GM19438 (cell line): ENCODE measurements around the gene CD14.
"Not testable (repeated sequence)": the region's sequence is repeated elsewhere in the genome, so short reads cannot be mapped to it uniquely, and the experiment has no call there.

Experiments used
- ATAC-seq: cut with Tn5 transposase; IDR thresholded peaks from one replicate; pipeline ENCODE4 v1.9.1; 2021; ENCODE audit warnings: low read depth; ENCODE audit not compliant: unreplicated experiment

CD14 gene

GRCh38 chr5:140598836-140599235 is 34.1 kb downstream of the CD14 start:
- no peak for ATAC-seq

- ATAC-seq, result no peak
These were observed 36.6 kb downstream of the CD14 start for GRCh38 chr5:140596321-140596741.

- ATAC-seq, result no peak
These were observed 37.3 kb downstream of the CD14 start for GRCh38 chr5:140595538-140596300.

GRCh38 chr5:140594169-140594568 is 38.8 kb downstream of the CD14 start:
- ATAC-seq, result no peak

GRCh38 chr5:140593070-140593469 is 39.9 kb downstream of the CD14 start:
- not testable (repeated sequence) for ATAC-seq

GRCh38 chr5:140591747-140592372 is 41.1 kb downstream of the CD14 start:
- no peak for ATAC-seq

- no peak for ATAC-seq
These were observed 42.1 kb downstream of the CD14 start for GRCh38 chr5:140590861-140591260.

GRCh38 chr5:140588311-140589070 is 44.5 kb downstream of the CD14 start:
- ATAC-seq, result no peak

GRCh38 chr5:140587495-140587894 is 45.5 kb downstream of the CD14 start:
- no peak for ATAC-seq
